WTC11 (cell line): Measurements from ENCODE around the gene DNAJC3.

Experiments used
- CTCF ChIP-seq: fragments of 200-600 bp; IDR thresholded peaks from 2 replicates; pipeline ENCODE4 v1.8.0; 2022; ENCODE audit warnings: antibody characterized with exemption
- NFE2L1 ChIP-seq: sonication (generic); formaldehyde crosslinking; IDR thresholded peaks from 2 replicates; pipeline ENCODE4 v1.8.1; 2023; ENCODE audit warnings: missing genetic modification reagents

- no peak for TF ChIP-seq NFE2L1
- TF ChIP-seq CTCF: peak; percentile 28; the same call in 1 of the 2 replicates
Measured at GRCh38 chr13:95660981-95661581, 15.9 kb upstream of the DNAJC3 start.
